Right lobe of liver (tissue), 6 donors: ENCODE results near the gene DHRS3. TPM values are rescaled to one million over a fixed set of nuclear protein-coding genes. Genes with fewer than 3 reads are reported as not detected.
"Not testable (repeated sequence)": the region's sequence is repeated elsewhere in the genome, so short reads cannot be mapped to it uniquely, and the experiment has no call there.

Experiments
- ATAC-seq, 4 donors: fragments of 200-7000 bp; cut with Tn5 transposase; one replicate each; pipeline ENCODE4 v1.9.1; 2020; ENCODE audit warnings: mild to moderate bottlenecking in 4 of 4, moderate library complexity in 4 of 4
- DNase-seq, 3 donors: peaks; one replicate each; pipeline ENCODE4 v3.0.0-alpha.2; 2020
- H3K27ac ChIP-seq, 3 donors: fragments of 200-600 bp; one replicate each; pipeline ENCODE4 v1.8.0; 2022
- H3K27me3 ChIP-seq, 2 donors: fragments of 200-600 bp; one replicate each; pipeline ENCODE4 v1.8.0; 2022
- H3K36me3 ChIP-seq, 4 donors: fragments of 200-600 bp; sonication (generic) in 1 of 4; one replicate each; pipeline versions ENCODE4 v1.5.1 to v1.8.0; 2017 to 2022; ENCODE audit warnings: control low read depth in 1 of 4
- H3K4me1 ChIP-seq, 4 donors: fragments of 200-600 bp; sonication (generic) in 1 of 4; one replicate each; pipeline versions ENCODE4 v1.5.1 to v1.8.0; 2017 to 2022; ENCODE audit warnings: control low read depth in 1 of 4
- H3K4me3 ChIP-seq, 3 donors: fragments of 200-600 bp; one replicate each; pipeline ENCODE4 v1.8.0; 2022
- H3K9me3 ChIP-seq, 4 donors: fragments of 200-600 bp; sonication (generic) in 1 of 4; one replicate each; pipeline versions ENCODE4 v1.5.1 to v1.8.0; 2017 to 2022; ENCODE audit warnings: control low read depth in 1 of 4
- POLR2A ChIP-seq: fragments of 450-650 bp; IDR thresholded peaks from one replicate; pipeline ENCODE4 v1.6.1; 2017; ENCODE audit warnings: antibody characterized with exemption, mild to moderate bottlenecking
- WGBS: methylation state at CpG from one replicate; pipeline ENCODE4 v1.1.6; 2018; ENCODE audit warnings: low coverage, low lambda C conversion rate; ENCODE audit not compliant: insufficient coverage; ENCODE audit errors: missing lambda C conversion rate; 5-methylcytosine and 5-hydroxymethylcytosine counted together
- intact Hi-C, 2 donors: fragments of 100-400 bp; cut with DNase I; formaldehyde crosslinking; loops; one replicate each; pipeline versions ENCODE4 v1.11.2 to v1.14.1; 2022
- total RNA-seq, 6 experiments: library from RNA; depleted of rRNA in 2 of 6; stranded (reverse); fragments of >200 nt in 2 of 6; fragmentation: NEBNext Ultra II Directional in 3 of 6; extraction: Animal tissue kit (Norgen Biotek cat#: 25700) in 3 of 6; gene quantifications; one replicate each; pipeline versions ENCODE4 v1.1.0 to v1.2.4, GENCODE V29; 2016 to 2023
- TF ChIP-seq, protein P1 (sequence below), 4 donors: fragments of 200-600 bp in 3 of 4; fragments of 450-650 bp in 1 of 4; IDR thresholded peaks; one replicate each; pipeline versions ENCODE4 v1.5.1 to v1.8.0; 2016 to 2022; ENCODE audit warnings: antibody characterized with exemption in 4 of 4, mild to moderate bottlenecking in 2 of 4
- donor health status: DM: no; HTN: yes; CAD: no.
- donor health status: DM: no; HTN: no; CAD: no.
- donor health status: DM: no; HTN: no; CAD: no.
- donor health status: DM: no; HTN: yes; CAD: no.
- donor health status: DM: no; HTN: yes; CAD: no.

DHRS3 gene
- total RNA-seq, 6 experiments from 2014 or later: 132 to 252 (median 172) TPM

- DNase-seq (no peak), ATAC-seq (no peak)
- peaks cover 0 to 6% (median 0%) of the 10 kb centered on the region in 4 donors for H3K4me1 ChIP-seq
- no peaks in the 10 kb centered on the region for H3K9me3 ChIP-seq
- intact Hi-C loops: no loop called here
- TF ChIP-seq POLR2A: no peak
- TF ChIP-seq, protein P1, sequence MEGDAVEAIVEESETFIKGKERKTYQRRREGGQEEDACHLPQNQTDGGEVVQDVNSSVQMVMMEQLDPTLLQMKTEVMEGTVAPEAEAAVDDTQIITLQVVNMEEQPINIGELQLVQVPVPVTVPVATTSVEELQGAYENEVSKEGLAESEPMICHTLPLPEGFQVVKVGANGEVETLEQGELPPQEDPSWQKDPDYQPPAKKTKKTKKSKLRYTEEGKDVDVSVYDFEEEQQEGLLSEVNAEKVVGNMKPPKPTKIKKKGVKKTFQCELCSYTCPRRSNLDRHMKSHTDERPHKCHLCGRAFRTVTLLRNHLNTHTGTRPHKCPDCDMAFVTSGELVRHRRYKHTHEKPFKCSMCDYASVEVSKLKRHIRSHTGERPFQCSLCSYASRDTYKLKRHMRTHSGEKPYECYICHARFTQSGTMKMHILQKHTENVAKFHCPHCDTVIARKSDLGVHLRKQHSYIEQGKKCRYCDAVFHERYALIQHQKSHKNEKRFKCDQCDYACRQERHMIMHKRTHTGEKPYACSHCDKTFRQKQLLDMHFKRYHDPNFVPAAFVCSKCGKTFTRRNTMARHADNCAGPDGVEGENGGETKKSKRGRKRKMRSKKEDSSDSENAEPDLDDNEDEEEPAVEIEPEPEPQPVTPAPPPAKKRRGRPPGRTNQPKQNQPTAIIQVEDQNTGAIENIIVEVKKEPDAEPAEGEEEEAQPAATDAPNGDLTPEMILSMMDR (IDR thresholded peaks at IDR 0.05): no peak
- no peak overlapping the region for H3K4me3 ChIP-seq
- H3K27me3 ChIP-seq: no peaks in the 10 kb centered on the region
- H3K36me3 ChIP-seq: no peaks in the 10 kb centered on the region
- H3K27ac ChIP-seq: no peak overlapping the region
- 93% methylated on average over 5 of the region's 6 CpGs for WGBS
These were observed 43.7 kb upstream of the DHRS3 start for GRCh38 chr1:12661606-12662219.

DNA sequence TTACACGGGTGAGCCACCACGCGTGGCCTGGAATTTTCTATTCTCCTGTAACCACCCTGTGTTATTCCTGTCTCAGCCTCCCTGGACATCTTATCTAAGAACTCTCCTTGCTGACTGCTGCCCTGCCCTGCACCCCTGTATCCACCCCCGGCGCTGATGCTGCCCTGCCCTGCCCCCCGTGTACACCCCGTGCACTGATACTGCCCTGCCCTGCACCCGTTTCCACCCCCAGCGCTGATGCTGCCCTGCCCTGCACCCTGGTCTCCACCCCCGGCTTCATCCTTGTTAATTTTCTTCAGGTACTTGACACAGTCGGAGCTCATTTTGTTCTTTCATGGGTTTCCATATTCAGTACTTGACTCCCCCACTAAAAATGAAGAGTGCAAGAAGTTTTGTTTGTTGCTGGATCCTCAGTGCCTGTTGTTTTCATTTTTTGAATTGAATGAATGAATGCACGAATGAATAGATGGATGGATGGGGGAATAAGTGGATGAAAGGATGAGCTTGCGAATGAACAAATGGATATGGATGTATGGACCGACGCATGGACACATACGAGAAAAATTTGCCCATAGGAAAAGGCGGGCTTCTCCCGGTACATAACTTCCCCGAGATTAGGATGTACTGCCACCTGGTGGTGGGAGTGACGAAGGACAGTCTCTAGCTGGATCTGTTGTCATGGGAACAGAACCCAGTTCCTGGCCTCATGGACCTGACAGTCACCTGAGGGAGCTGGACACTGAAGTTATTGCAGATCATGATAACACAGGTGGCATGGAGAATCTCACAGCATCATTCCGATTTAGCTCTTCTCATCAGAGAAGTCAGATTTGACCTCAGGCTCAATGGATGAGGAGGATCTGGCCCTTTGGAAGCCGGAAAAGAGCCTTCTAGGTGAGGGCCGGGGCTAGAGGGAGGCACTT is 40.8 kb upstream of the DHRS3 start:
- DNase-seq (peak; percentile 64 to 79 (median 68)), ATAC-seq (peak; percentile 92 to 98 (median 96))
- H3K4me1 ChIP-seq: no peaks in the 10 kb centered on the region
- no peak overlapping the region for H3K4me3 ChIP-seq
- H3K27ac ChIP-seq: no peak overlapping the region
- intact Hi-C loops: loop anchor here (10.0 kb wide), 1 partner anchor 344 kb away; no protein-coding TSS in a partner anchor
- TF ChIP-seq, protein P1 (IDR thresholded peaks at IDR 0.05): peak; percentile 91 to 97 (median 96)
- no peak for TF ChIP-seq POLR2A
- no peaks in the 10 kb centered on the region for H3K36me3 ChIP-seq
- WGBS: 27% methylated on average over 21 of the region's 23 CpGs
- H3K9me3 ChIP-seq: no peaks in the 10 kb centered on the region
- no peaks in the 10 kb centered on the region for H3K27me3 ChIP-seq

DNA sequence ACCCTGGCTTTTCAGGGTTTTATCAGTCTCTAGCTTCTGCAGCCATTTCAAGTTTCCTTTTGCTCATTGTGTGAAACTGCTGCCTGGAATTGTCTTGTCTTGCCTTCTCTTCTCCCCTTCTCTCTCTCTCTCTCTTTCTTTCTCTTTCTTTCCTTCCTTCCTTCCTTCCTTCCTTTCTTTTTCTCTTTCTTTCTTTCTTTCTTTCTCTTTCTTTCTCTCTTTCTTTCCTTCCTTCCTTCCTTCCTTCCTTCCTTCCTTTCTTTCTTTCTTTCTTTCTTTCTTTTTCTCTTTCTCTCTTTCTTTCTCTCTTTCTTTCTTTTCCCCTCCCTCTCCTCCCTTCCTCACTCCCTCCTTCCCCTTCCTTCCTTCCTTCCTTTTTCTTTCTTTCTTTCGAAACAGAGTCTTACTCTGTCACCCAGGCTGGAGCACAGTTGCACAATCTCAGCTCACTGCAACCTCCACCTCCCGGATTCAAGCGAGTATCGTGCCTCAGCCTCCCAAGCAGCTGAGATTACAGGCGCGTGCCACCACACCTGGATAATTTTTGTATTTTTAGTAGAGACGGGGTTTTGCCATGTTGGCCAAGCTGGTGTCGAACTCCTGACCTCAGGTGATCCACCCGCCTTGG is 40.0 kb upstream of the DHRS3 start:
- DNase-seq, ATAC-seq: not testable (repeated sequence)

GRCh38 chr1:12657060-12657884 is 39.3 kb upstream of the DHRS3 start:
- Histone ChIP-seq H3K4me1 (no peaks in the 10 kb centered on the region), H3K9me3 (no peaks in the 10 kb centered on the region), H3K27ac (no peak overlapping the region), H3K4me3 (no peak overlapping the region), H3K27me3 (no peaks in the 10 kb centered on the region), H3K36me3 (no peaks in the 10 kb centered on the region)
- intact Hi-C loops: loop anchor here (10.0 kb wide), 1 partner anchor 342 kb away; no protein-coding TSS in a partner anchor
- ATAC-seq: no peak
- TF ChIP-seq, protein P1 (IDR thresholded peaks at IDR 0.05): no peak
- WGBS: 90% methylated on average over 7 of the region's 13 CpGs
- DNase-seq: no peak

More for the DNA sequence above, 40.0 kb upstream of the DHRS3 start:
- H3K4me3 ChIP-seq, H3K27me3 ChIP-seq, H3K9me3 ChIP-seq, H3K4me1 ChIP-seq, H3K36me3 ChIP-seq, H3K27ac ChIP-seq: not testable (repeated sequence)
- 55% methylated on average over 9 of the region's 9 CpGs for WGBS
- intact Hi-C loops: loop anchor here (10.0 kb wide), 1 partner anchor 343 kb away; no protein-coding TSS in a partner anchor
